Measurements from ENCODE around the gene SCAMP1. TPM values are rescaled to one million over a fixed set of nuclear protein-coding genes. Genes with fewer than 3 reads are reported as not detected.

SCAMP1 gene
- total RNA-seq, 1 experiment from 2014 or later, result 20.2 TPM

Other genes starting within 250 kb of the SCAMP1 start
- gene AP3B1, start 65.9 kb upstream of the SCAMP1 start, total RNA-seq (2014; rRNA removed; shearing (Covaris generic); ENCODE audit: low replicate concordance), result 41.1 and 49.8 TPM in 2 replicates

Measured in MG63 (cell line).